ENCODE data around the gene ZBED1. TPM values are rescaled to one million over a fixed set of nuclear protein-coding genes. Genes with fewer than 3 reads are reported as not detected.

Gene ZBED1
- 28.1 to 42.0 TPM (median 40.4 TPM) in 5 replicates for total RNA-seq (2022; extraction: Qiagen RNA extraction)

DNA sequence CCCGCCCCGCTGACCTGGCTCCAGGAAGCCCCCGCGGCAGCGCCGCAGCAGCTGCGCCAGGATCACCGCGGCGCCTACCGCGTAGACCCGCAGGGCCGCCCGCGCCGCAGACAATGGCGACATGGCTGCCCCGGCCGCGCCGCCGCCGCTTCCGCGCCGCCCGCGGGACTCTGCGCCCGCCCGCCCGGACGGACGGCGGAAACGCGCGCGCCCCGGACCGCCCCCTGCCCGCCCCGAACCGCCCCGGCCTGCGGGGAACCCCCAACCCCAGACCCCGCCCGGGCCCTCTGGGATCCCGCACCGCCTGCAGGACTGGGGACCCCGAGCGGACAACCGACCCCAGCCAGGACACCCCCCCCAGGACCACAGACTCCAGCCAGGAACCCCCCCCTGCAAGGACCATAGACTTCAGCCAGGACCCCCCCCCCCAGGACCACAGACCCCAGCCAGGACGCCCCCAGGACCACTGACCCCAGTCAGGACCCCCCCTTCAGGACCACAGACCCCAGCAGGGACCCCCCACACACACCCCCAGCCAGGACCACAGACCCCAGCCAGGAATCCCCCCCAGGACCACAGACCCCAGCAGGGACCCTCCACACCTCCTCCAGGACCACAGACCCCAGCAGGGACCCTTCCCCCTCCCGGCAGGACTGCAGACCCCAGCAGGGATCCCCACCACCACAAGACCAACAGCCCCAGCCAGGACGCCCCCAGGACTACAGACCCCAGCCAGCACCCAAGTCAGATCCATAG, at the start of gene ZBED1, which contains the start of gene DHRSX:
Gene ZBED1, minus strand, starts transcription at position 174 of the 756 bp plus-strand sequence. CDS start 10,257 bp downstream, outside the sequence.
Gene DHRSX, minus strand, starts transcription at position 174 of the 756 bp plus-strand sequence. Its CDS starts 51 bp downstream, at position 123.

Other genes starting within 250 kb of the ZBED1 start
- gene DHRSX, start within 50 bp of the ZBED1 start, total RNA-seq (2022; extraction: Qiagen RNA extraction), result 40.8 to 54.9 TPM (median 46.8 TPM) in 5 replicates
- 323 to 362 TPM (median 351 TPM) in 5 replicates for gene CD99, start 190.3 kb upstream of the ZBED1 start, total RNA-seq (2022; extraction: Qiagen RNA extraction)